HG03378 (cell line): ENCODE results near the gene SEC61A1.

Source experiments
- ATAC-seq: cut with Tn5 transposase; IDR thresholded peaks from one replicate; pipeline ENCODE4 v1.9.1; 2021; ENCODE audit warnings: mild to moderate bottlenecking, moderate library complexity; ENCODE audit not compliant: unreplicated experiment

The SEC61A1 gene

GRCh38 chr3:128111147-128111546 lies 58.9 kb downstream of the SEC61A1 start:
- no peak for ATAC-seq

- ATAC-seq = no peak
Measured at GRCh38 chr3:128112357-128112968, 60.2 kb downstream of the SEC61A1 start.

- ATAC-seq = no peak
Measured at GRCh38 chr3:128113817-128114794, 61.9 kb downstream of the SEC61A1 start.
